ENCODE results near the gene FAM149A. TPM values are rescaled to one million over a fixed set of nuclear protein-coding genes. Genes with fewer than 3 reads are reported as not detected.

Gene FAM149A
- total RNA-seq, 1 experiment from 2014 or later, result 6.6 TPM

DNA sequence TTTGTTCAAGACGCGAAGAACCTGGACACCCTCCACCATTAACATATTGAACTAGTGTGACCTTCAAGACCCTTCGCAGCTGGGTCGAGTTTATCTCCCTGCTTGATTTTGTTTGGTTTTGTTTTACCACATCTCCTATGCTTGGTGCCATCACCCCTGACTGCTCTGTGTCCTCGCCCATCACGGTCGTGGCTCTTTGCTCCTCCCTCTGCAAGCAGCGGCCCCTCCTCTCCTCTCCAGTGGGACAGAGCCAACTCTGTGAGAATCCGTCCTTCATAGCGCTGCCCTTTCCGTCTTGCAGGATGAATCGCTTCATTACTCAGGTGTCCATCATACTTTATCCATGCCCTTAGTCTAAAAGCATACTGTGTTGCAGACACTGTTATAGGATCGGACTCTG lies 9.1 kb upstream of the FAM149A start:
- H3K36me3 ChIP-seq (ENCODE audit: control insufficient read depth, insufficient read depth, low read length), result no peaks in the 10 kb centered on the region
- Mint-ChIP-seq H3K27me3 (ENCODE audit: insufficient read depth, unreplicated experiment) (peaks cover 7% of the 10 kb centered on the region), H3K27ac (ENCODE audit: unreplicated experiment) (no peak overlapping the region), H3K9me3 (ENCODE audit: unreplicated experiment) (no peaks in the 10 kb centered on the region), H3K4me1 (ENCODE audit: low read depth, unreplicated experiment) (no peaks in the 10 kb centered on the region), H3K36me3 (ENCODE audit: insufficient read depth, unreplicated experiment) (no peaks in the 10 kb centered on the region), H3K4me3 (ENCODE audit: unreplicated experiment) (no peak overlapping the region)
- H3K9me3 ChIP-seq, result peaks cover 7% of the 10 kb centered on the region; the same call in 1 of the 2 replicates
- intact Hi-C loops (cut with micrococcal nuclease; ENCODE audit: unreplicated experiment), result no loop called here
- BruUV-seq (replicated peaks), result no TSS peak
- CTCF ChIA-PET, result interaction anchor here (0.8 kb wide), 1 partner anchor 10 kb away, joined by 4 read pairs; no protein-coding TSS in a partner anchor
- no peaks in the 10 kb centered on the region for H3K4me1 ChIP-seq
- POLR2A ChIA-PET, result no interaction called here
- no peak for DNase-seq
- TF ChIP-seq, protein P1, sequence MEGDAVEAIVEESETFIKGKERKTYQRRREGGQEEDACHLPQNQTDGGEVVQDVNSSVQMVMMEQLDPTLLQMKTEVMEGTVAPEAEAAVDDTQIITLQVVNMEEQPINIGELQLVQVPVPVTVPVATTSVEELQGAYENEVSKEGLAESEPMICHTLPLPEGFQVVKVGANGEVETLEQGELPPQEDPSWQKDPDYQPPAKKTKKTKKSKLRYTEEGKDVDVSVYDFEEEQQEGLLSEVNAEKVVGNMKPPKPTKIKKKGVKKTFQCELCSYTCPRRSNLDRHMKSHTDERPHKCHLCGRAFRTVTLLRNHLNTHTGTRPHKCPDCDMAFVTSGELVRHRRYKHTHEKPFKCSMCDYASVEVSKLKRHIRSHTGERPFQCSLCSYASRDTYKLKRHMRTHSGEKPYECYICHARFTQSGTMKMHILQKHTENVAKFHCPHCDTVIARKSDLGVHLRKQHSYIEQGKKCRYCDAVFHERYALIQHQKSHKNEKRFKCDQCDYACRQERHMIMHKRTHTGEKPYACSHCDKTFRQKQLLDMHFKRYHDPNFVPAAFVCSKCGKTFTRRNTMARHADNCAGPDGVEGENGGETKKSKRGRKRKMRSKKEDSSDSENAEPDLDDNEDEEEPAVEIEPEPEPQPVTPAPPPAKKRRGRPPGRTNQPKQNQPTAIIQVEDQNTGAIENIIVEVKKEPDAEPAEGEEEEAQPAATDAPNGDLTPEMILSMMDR (IDR thresholded peaks at IDR 0.05; ENCODE audit: insufficient read depth in 1 of 2, low read depth in 1 of 2, low read length in 1 of 2, severe bottlenecking in 1 of 2, unreplicated experiment in 1 of 2), result no peak
- H3K27me3 ChIP-seq (replicated peaks; ENCODE audit: control insufficient read depth, insufficient read depth, low read length), result no peaks in the 10 kb centered on the region
- H3K4me3 ChIP-seq (ENCODE audit: low read depth, low read length), result no peak overlapping the region

DNA sequence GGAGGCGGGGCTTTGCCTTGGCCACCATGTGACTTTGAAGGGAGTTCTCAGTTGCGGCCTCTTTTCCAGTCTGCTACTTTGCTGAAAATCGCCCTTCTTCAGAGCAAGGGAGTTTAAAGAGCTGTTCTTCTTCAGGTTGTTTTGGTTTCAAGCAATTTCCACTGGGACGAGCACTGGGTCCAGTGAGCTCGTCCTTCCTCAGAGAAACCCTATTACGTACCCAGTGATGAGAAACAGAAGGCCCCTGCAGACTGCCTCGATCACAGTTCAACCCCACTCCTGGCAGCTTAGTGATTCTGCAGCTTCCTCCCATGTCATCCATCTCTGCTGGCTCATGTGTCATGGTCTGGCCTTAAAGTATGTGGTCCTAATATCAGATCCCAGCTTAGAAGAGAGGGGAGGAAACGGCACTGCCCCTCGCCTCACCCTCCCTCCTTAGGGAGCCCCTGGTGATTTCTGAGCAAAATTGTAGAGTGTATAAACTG lies 7.8 kb upstream of the FAM149A start:
- Mint-ChIP-seq H3K27ac (ENCODE audit: unreplicated experiment) (no peak overlapping the region), H3K27me3 (ENCODE audit: insufficient read depth, unreplicated experiment) (peaks cover 7% of the 10 kb centered on the region), H3K4me1 (ENCODE audit: low read depth, unreplicated experiment) (no peaks in the 10 kb centered on the region), H3K9me3 (ENCODE audit: unreplicated experiment) (no peaks in the 10 kb centered on the region), H3K36me3 (ENCODE audit: insufficient read depth, unreplicated experiment) (no peaks in the 10 kb centered on the region), H3K4me3 (ENCODE audit: unreplicated experiment) (no peak overlapping the region)
- Histone ChIP-seq H3K36me3 (ENCODE audit: control insufficient read depth, insufficient read depth, low read length) (no peaks in the 10 kb centered on the region), H3K4me3 (ENCODE audit: low read depth, low read length) (no peak overlapping the region), H3K27me3 (replicated peaks; ENCODE audit: control insufficient read depth, insufficient read depth, low read length) (no peaks in the 10 kb centered on the region), H3K9me3 (no peaks in the 10 kb centered on the region), H3K4me1 (no peaks in the 10 kb centered on the region)
- CTCF ChIA-PET, result interaction anchor here (1.3 kb wide), 1 partner anchor 41 kb away, joined by 5 read pairs; no protein-coding TSS in a partner anchor
- no peak for DNase-seq
- POLR2A ChIA-PET, result no interaction called here
- BruUV-seq (replicated peaks), result no TSS peak
- intact Hi-C loops (cut with micrococcal nuclease; ENCODE audit: unreplicated experiment), result no loop called here
- TF ChIP-seq, protein P1 (IDR thresholded peaks at IDR 0.05; ENCODE audit: insufficient read depth in 1 of 2, low read depth in 1 of 2, low read length in 1 of 2, severe bottlenecking in 1 of 2, unreplicated experiment in 1 of 2), result no peak

DNA sequence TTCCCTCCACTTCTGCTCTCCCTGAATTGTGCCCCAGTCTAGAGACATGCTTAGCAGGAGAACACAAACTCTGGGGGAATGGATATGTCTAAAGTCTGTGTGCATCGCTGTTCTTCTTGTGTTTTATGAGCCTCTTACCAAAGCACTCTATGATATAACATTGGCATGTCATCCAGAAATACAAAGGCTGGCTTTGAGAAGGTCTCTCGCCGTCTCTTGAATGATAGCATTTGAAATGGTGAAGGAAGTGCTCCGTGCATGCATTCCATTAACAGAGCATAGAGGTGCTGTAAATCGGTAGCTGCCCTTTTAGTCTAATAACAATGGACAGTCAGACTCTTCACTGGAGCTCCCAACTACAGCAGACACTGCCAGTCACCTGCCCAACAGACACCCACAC lies 7.1 kb upstream of the FAM149A start:
- H3K27ac Mint-ChIP-seq (ENCODE audit: unreplicated experiment), result no peak overlapping the region
- H3K27me3 Mint-ChIP-seq (ENCODE audit: insufficient read depth, unreplicated experiment), result peaks cover 7% of the 10 kb centered on the region
- ChIA-PET POLR2A (no interaction called here), CTCF (interaction anchor here (1.3 kb wide), 1 partner anchor 40 kb away, joined by 5 read pairs; no protein-coding TSS in a partner anchor)
- Histone ChIP-seq H3K36me3 (ENCODE audit: control insufficient read depth, insufficient read depth, low read length) (no peaks in the 10 kb centered on the region), H3K4me1 (no peaks in the 10 kb centered on the region), H3K4me3 (ENCODE audit: low read depth, low read length) (no peak overlapping the region), H3K9me3 (no peaks in the 10 kb centered on the region), H3K27me3 (replicated peaks; ENCODE audit: control insufficient read depth, insufficient read depth, low read length) (no peaks in the 10 kb centered on the region)
- no peaks in the 10 kb centered on the region for H3K36me3 Mint-ChIP-seq (ENCODE audit: insufficient read depth, unreplicated experiment)
- H3K4me3 Mint-ChIP-seq (ENCODE audit: unreplicated experiment), result no peak overlapping the region
- TF ChIP-seq, protein P1 (IDR thresholded peaks at IDR 0.05; ENCODE audit: insufficient read depth in 1 of 2, low read depth in 1 of 2, low read length in 1 of 2, severe bottlenecking in 1 of 2, unreplicated experiment in 1 of 2), result no peak
- no peak for DNase-seq
- intact Hi-C loops (cut with micrococcal nuclease; ENCODE audit: unreplicated experiment), result no loop called here
- H3K4me1 Mint-ChIP-seq (ENCODE audit: low read depth, unreplicated experiment), result no peaks in the 10 kb centered on the region
- BruUV-seq (replicated peaks), result no TSS peak
- no peaks in the 10 kb centered on the region for H3K9me3 Mint-ChIP-seq (ENCODE audit: unreplicated experiment)
